Panc1 (cell line): ENCODE measurements around the gene SAV1. TPM values are rescaled to one million over a fixed set of nuclear protein-coding genes. Genes with fewer than 3 reads are reported as not detected.

ENCODE experiments used
- ATAC-seq: fragments of 200-7000 bp; cut with Tn5 transposase; 2 replicates; pipeline ENCODE4 v1.9.1; 2020; ENCODE audit warnings: mild to moderate bottlenecking, moderate library complexity
- Bru-seq: library from RNA; stranded (reverse); fragments of 400-500 nt; gene quantifications from one replicate; lab custom pipeline; 2021; lab: Mats Ljungman, UMichigan
- BruChase-seq, 2 experiments: library from RNA; stranded (reverse); fragments of 400-500 nt; gene quantifications; one replicate each; lab custom pipeline; 2021; lab: Mats Ljungman, UMichigan
- BruUV-seq: library from RNA; stranded (reverse); fragments of 400-500 nt; replicated peaks from 2 replicates; lab custom pipeline; 2021; lab: Mats Ljungman, UMichigan
- CTCF ChIA-PET: fragments of 300-600 bp; sonication (Branson Sonifier 250); formaldehyde crosslinking; loops from one replicate; lab custom pipeline; 2022; ENCODE audit warnings: antibody characterized with exemption; lab: Charles Lee
- POLR2A ChIA-PET: fragments of 300-600 bp; sonication (Branson Sonifier 250); formaldehyde crosslinking; loops from one replicate; lab custom pipeline; 2022; ENCODE audit warnings: antibody characterized with exemption; lab: Charles Lee
- DNase-seq: peaks from one replicate; pipeline ENCODE4 v3.0.0-alpha.2; 2010; ENCODE audit warnings: low read depth, low spot score
- H3K27ac ChIP-seq: 2 replicates; pipeline ENCODE4 v1.5.1; 2011; ENCODE audit warnings: mild to moderate bottlenecking, low read length, inconsistent platforms
- H3K27me3 ChIP-seq: fragments of 200-500 bp; sonication (Bioruptor generic); 2 replicates; pipeline ENCODE4 v1.6.0; 2014; ENCODE audit warnings: low read length, inconsistent platforms; ENCODE audit not compliant: control insufficient read depth, insufficient read depth
- H3K36me3 ChIP-seq: fragments of 200-500 bp; sonication (Bioruptor generic); 2 replicates; pipeline ENCODE4 v1.5.1; 2014; ENCODE audit warnings: inconsistent platforms, mild to moderate bottlenecking, low read length, moderate library complexity; ENCODE audit not compliant: control insufficient read depth, insufficient read depth
- H3K4me1 ChIP-seq: 2 replicates; pipeline ENCODE4 v1.5.1; 2011; ENCODE audit warnings: inconsistent platforms, mild to moderate bottlenecking, low read length, moderate library complexity; ENCODE audit not compliant: control insufficient read depth, insufficient read depth
- H3K4me3 ChIP-seq, 2 experiments: 2 replicates each; pipeline ENCODE4 v1.5.1; 2011 to 2012; ENCODE audit warnings: low read depth in 2 of 2, low read length in 2 of 2, mild to moderate bottlenecking in 2 of 2, inconsistent platforms in 1 of 2, moderate library complexity in 1 of 2
- H3K9me3 ChIP-seq: fragments of 200-500 bp; sonication (Bioruptor generic); 2 replicates; pipeline ENCODE4 v1.5.1; 2014; ENCODE audit warnings: low read depth, mild to moderate bottlenecking, inconsistent platforms, low read length, moderate library complexity; ENCODE audit not compliant: control insufficient read depth, insufficient read depth
- CTCF ChIP-seq: fragments of 450-650 bp; IDR thresholded peaks from 2 replicates; pipeline ENCODE4 v1.5.1; 2017; ENCODE audit warnings: mild to moderate bottlenecking
- POLR2AphosphoS5 ChIP-seq: IDR thresholded peaks from 2 replicates; pipeline ENCODE4 v1.6.1; 2012; ENCODE audit warnings: mild to moderate bottlenecking, low read depth, low read length, moderate library complexity
- REST ChIP-seq, 2 experiments: IDR thresholded peaks; 2 replicates each; pipeline ENCODE4 v1.6.1; 2011 to 2012; ENCODE audit warnings: low read depth in 2 of 2, control low read depth in 1 of 2, low read length in 1 of 2, mild to moderate bottlenecking in 1 of 2, moderate library complexity in 1 of 2; ENCODE audit not compliant: insufficient read depth in 1 of 2
- SIN3A ChIP-seq: IDR thresholded peaks from 2 replicates; pipeline ENCODE4 v1.6.1; 2012; ENCODE audit warnings: low read depth, mild to moderate bottlenecking, low read length, moderate library complexity, borderline replicate concordance; ENCODE audit not compliant: insufficient read depth
- TCF7L2 ChIP-seq: IDR thresholded peaks from 2 replicates; pipeline ENCODE4 v1.6.1; 2011; ENCODE audit warnings: mild to moderate bottlenecking, low read depth, low read length, inconsistent platforms
- in situ Hi-C: cut with HindIII; loops from 2 replicates; pipeline ENCODE4 v1.10.0; 2016; ENCODE audit warnings: low sequenced_read_pairs, low pct_unique_long_range_greater_than_20kb
- intact Hi-C: fragments of 100-400 bp; cut with micrococcal nuclease; formaldehyde crosslinking; loops from one replicate; pipeline ENCODE4 v1.10.0; 2022; ENCODE audit not compliant: unreplicated experiment
- long read RNA-seq: library from polyadenylated mRNA; unstranded; transcript quantifications from one replicate; pipeline ENCODE4 v2.0.0, GENCODE V29; 2021; ENCODE audit not compliant: unreplicated experiment
- polyA plus RNA-seq: library from polyadenylated mRNA; unstranded; fragments of >200 nt; gene quantifications from one replicate; pipeline ENCODE4 v1.2.1, GENCODE V29; 2012; ENCODE audit warnings: missing spikeins; ENCODE audit not compliant: insufficient read length
- total RNA-seq: library from RNA; stranded (reverse); gene quantifications from one replicate; pipeline ENCODE4 v1.2.1, GENCODE V29; 2021; ENCODE audit not compliant: unreplicated experiment

SAV1 gene
- 13.2 TPM for total RNA-seq
- polyA plus RNA-seq = 11.6 TPM
- Bru-seq, nascent RNA = percentile 72 among the genes with signal in this experiment
- percentile 70 among the genes with signal in this experiment for BruChase-seq, experiment 1, labeled RNA remaining after a 2-hour chase
- BruChase-seq, experiment 2, labeled RNA remaining after a 6-hour chase = percentile 70 among the genes with signal in this experiment
- long read RNA-seq, transcript SAV1-201 (5 exons, 3,063 nt) = major isoform, 50 of 64 reads
- long read RNA-seq, partial matches to known transcripts = 9 of 64 reads
- long read RNA-seq, other reads (novel, unspliced or antisense) = 4 of 64 reads

- Histone ChIP-seq H3K27ac (peak within 1 kb of the TSS; percentile 92), H3K27me3 (no peaks in the 10 kb centered on the region), H3K4me1 (peaks cover 13% of the 10 kb centered on the region; the same call in 1 of the 2 replicates), H3K4me3 (peak within 1 kb of the TSS; percentile 75 to 88), H3K9me3 (no peaks in the 10 kb centered on the region), H3K36me3 (peaks cover 5% of the 10 kb centered on the region)
- in situ Hi-C loops = no loop called here
- ChIA-PET CTCF (interaction anchor here (0.6 kb wide), 1 partner anchor 192 kb away, joined by 3 read pairs; no protein-coding TSS in a partner anchor), POLR2A (interaction anchor here (0.5 to 0.6 kb wide), 4 partner anchors 19 to 99 kb away, joined by 3 to 6 read pairs (median 3); no protein-coding TSS in a partner anchor)
- TF ChIP-seq TCF7L2 = 0 out of 2 replicates have a peak, but pooled peaks have one; percentile 19
- TF ChIP-seq CTCF = no peak
- TF ChIP-seq REST (IDR thresholded peaks at IDR 0.05; ENCODE audit: insufficient read depth in 1 of 2, low read depth in 2 of 2, low read length in 1 of 2) = no peak
- peak; percentile 45; the same call in 1 of the 2 replicates for TF ChIP-seq SIN3A
- peak; percentile 83 for TF ChIP-seq POLR2AphosphoS5
- intact Hi-C loops = no loop called here
- DNase-seq (peak; percentile 25), ATAC-seq (peak; percentile 93)
- no TSS peak for BruUV-seq
These were observed at the start of gene SAV1 for GRCh38 chr14:50667996-50668825. Gene SAV1, minus strand, starts transcription at chr14:50668306. Its CDS starts 339 bp downstream, at chr14:50667967.

GRCh38 chr14:50717811-50718210, 49.7 kb upstream of the SAV1 start:
- Histone ChIP-seq H3K4me3 (no peak overlapping the region), H3K4me1 (no peaks in the 10 kb centered on the region), H3K27me3 (no peaks in the 10 kb centered on the region), H3K36me3 (no peaks in the 10 kb centered on the region), H3K27ac (no peak overlapping the region), H3K9me3 (no peaks in the 10 kb centered on the region)
- ChIA-PET CTCF (no interaction called here), POLR2A (no interaction called here)
- DNase-seq (no peak), ATAC-seq (no peak)
- intact Hi-C loops = no loop called here
- BruUV-seq = no TSS peak
- TF ChIP-seq REST (IDR thresholded peaks at IDR 0.05; ENCODE audit: insufficient read depth in 1 of 2, low read depth in 2 of 2, low read length in 1 of 2) (no peak), CTCF (no peak), TCF7L2 (no peak), POLR2AphosphoS5 (no peak), SIN3A (no peak)
- in situ Hi-C loops = no loop called here
